Heart left ventricle (tissue), 16 donors: Measurements from ENCODE around the gene SEMG1. TPM values are rescaled to one million over a fixed set of nuclear protein-coding genes. Genes with fewer than 3 reads are reported as not detected.

ENCODE experiments used
- ATAC-seq, 4 donors: fragments of 200-7000 bp; cut with Tn5 transposase; one replicate each; pipeline ENCODE4 v1.9.1; 2020 to 2022; ENCODE audit warnings: moderate library complexity in 4 of 4, mild to moderate bottlenecking in 3 of 4, moderate number of reproducible peaks in 1 of 4
- DNase-seq, 5 donors: peaks; one replicate each; pipeline ENCODE4 v3.0.0-alpha.2; 2020
- H3K27ac ChIP-seq, 12 donors: fragments of 200-600 bp; sonication (generic) in 4 of 12; one replicate each; pipeline versions ENCODE4 v1.5.0 to v1.8.0; 2016 to 2022; ENCODE audit warnings: mild to moderate bottlenecking in 2 of 12
- H3K27me3 ChIP-seq, 9 donors: fragments of 200-600 bp; sonication (generic) in 2 of 9; one replicate each; pipeline versions ENCODE4 v1.5.1 to v1.8.0; 2016 to 2022; ENCODE audit warnings: mild to moderate bottlenecking in 3 of 9
- H3K36me3 ChIP-seq, 9 donors: fragments of 200-600 bp; sonication (generic) in 2 of 9; one replicate each; pipeline versions ENCODE4 v1.5.0 to v1.8.0; 2018 to 2022; ENCODE audit warnings: mild to moderate bottlenecking in 2 of 9
- H3K4me1 ChIP-seq, 12 donors: fragments of 200-600 bp; sonication (generic) in 4 of 12; one replicate each; pipeline versions ENCODE4 v1.5.0 to v1.8.0; 2016 to 2022; ENCODE audit warnings: mild to moderate bottlenecking in 3 of 12
- H3K4me3 ChIP-seq, 12 donors: fragments of 200-600 bp; sonication (generic) in 4 of 12; one replicate each; pipeline versions ENCODE4 v1.5.0 to v1.8.0; 2017 to 2022; ENCODE audit warnings: mild to moderate bottlenecking in 9 of 12, moderate library complexity in 4 of 12
- H3K9me3 ChIP-seq, 12 donors: fragments of 200-600 bp; sonication (generic) in 4 of 12; one replicate each; pipeline versions ENCODE4 v1.5.0 to v1.8.0; 2016 to 2022; ENCODE audit warnings: mild to moderate bottlenecking in 1 of 12
- CTCF ChIP-seq, 12 donors: fragments of 200-600 bp; sonication (generic) in 4 of 12; IDR thresholded peaks; one replicate each; pipeline versions ENCODE4 v1.5.0 to v1.8.0; 2018 to 2022; ENCODE audit warnings: antibody characterized with exemption in 12 of 12, mild to moderate bottlenecking in 5 of 12
- POLR2A ChIP-seq, 2 donors: fragments of 450-650 bp; IDR thresholded peaks; one replicate each; pipeline ENCODE4 v1.6.1; 2017; ENCODE audit warnings: antibody characterized with exemption in 2 of 2, mild to moderate bottlenecking in 2 of 2, moderate library complexity in 2 of 2
- WGBS, 4 donors: extraction: QIAGEN DNeasy Blood & Tissue Kit in 2 of 4; methylation state at CpG; one replicate each; pipeline versions ENCODE4 v1.1.5 to v1.1.7; 2013 to 2018; 5-methylcytosine and 5-hydroxymethylcytosine counted together
- intact Hi-C, 10 donors: fragments of 100-400 bp; cut with DNase I; formaldehyde crosslinking; loops; one replicate each; pipeline versions ENCODE4 v1.11.1 to v1.14.2; 2022
- polyA plus RNA-seq, 2 donors: library from polyadenylated mRNA; stranded (reverse); fragments of 200-250 nt; gene quantifications; one replicate each; pipeline ENCODE4 v1.2.3, GENCODE V29; 2013
- total RNA-seq, 9 donors: library from RNA; depleted of rRNA in 2 of 9; stranded (reverse); fragments of >200 nt in 2 of 9; fragmentation: NEBNext Ultra II Directional in 3 of 9; extraction: Animal tissue kit (Norgen Biotek cat#: 25700) in 3 of 9; gene quantifications; one replicate each; pipeline versions ENCODE4 v1.1.0 to v1.2.4, GENCODE V29; 2016 to 2023
- donor health status: ischemic (EF 13 %, LVEDD 7.1; RV severe dilation, severe dysfunction).
- donor health status: healthy with polysubstance abuse.
- donor health status: DM: no; HTN: yes; CAD: no.
- donor health status: DM: no; HTN: no; CAD: no.
- donor health status: ischemic (EF 25% LVEDD 6.9; RV normal size, moderate dysfunction).
- donor health status: ischemic (EF 25% LVEDD 5.7; RV mildly dilated, moderate dysfunction).
- donor health status: healthy.
- donor health status: DM: yes; HTN: yes; CAD: no.
- donor health status: ischemic (EF 35%, LVEDD 5.7; RV mildly dilated, moderate dysfunction).
- donor health status: nonischemic (EF 11% LVEDD 7.7; RV severe dilation, severe dysfunction).
- donor health status: DM: yes; HTN: yes; CAD: no.
- donor health status: PGD.
- donor health status: ischemic (EF 29% LVEDD 5.4; RV normal size, mild dysfunction).
- donor health status: nonischemic (EF 23%, LVEDD 6.1; RV moderate dilation, normal function).

SEMG1 gene
- total and polyA plus RNA-seq, 11 donors, result not detected

GRCh38 chr20:45247865-45248264 is 41.0 kb downstream of the SEMG1 start:
- Histone ChIP-seq H3K27me3 (peaks cover 0 to 51% (median 8%) of the 10 kb centered on the region in 9 donors), H3K36me3 (no peaks in the 10 kb centered on the region), H3K9me3 (no peaks in the 10 kb centered on the region), H3K4me1 (no peaks in the 10 kb centered on the region), H3K4me3 (no peak overlapping the region), H3K27ac (no peak overlapping the region)
- intact Hi-C loops, result no loop called here
- DNase-seq, result no peak
- TF ChIP-seq POLR2A (IDR thresholded peaks at IDR 0.05) (no peak), CTCF (IDR thresholded peaks at IDR 0.05) (no peak)
- no peak for ATAC-seq
- 49 to 94% (median 74%) methylated on average over 1 of the region's 1 CpG for WGBS, 4 donors

GRCh38 chr20:45248609-45249008 is 41.8 kb downstream of the SEMG1 start:
- Histone ChIP-seq H3K36me3 (no peaks in the 10 kb centered on the region), H3K27ac (no peak overlapping the region), H3K9me3 (no peaks in the 10 kb centered on the region), H3K4me3 (no peak overlapping the region), H3K4me1 (no peaks in the 10 kb centered on the region), H3K27me3 (peaks cover 0 to 51% (median 8%) of the 10 kb centered on the region in 9 donors)
- intact Hi-C loops, result no loop called here
- no peak for ATAC-seq
- DNase-seq, result no peak
- TF ChIP-seq POLR2A (IDR thresholded peaks at IDR 0.05) (no peak), CTCF (IDR thresholded peaks at IDR 0.05) (no peak)

- Histone ChIP-seq H3K27ac (no peak overlapping the region), H3K27me3 (peaks cover 0 to 20% (median 0%) of the 10 kb centered on the region in 9 donors), H3K36me3 (no peaks in the 10 kb centered on the region), H3K4me1 (peaks cover 0 to 16% (median 0%) of the 10 kb centered on the region in 12 donors), H3K4me3 (no peak overlapping the region), H3K9me3 (no peaks in the 10 kb centered on the region)
- intact Hi-C loops, result loop anchor here in 1 of 10 donors (10.0 kb wide), 1 partner anchor 57 kb away; no protein-coding TSS in a partner anchor
- TF ChIP-seq CTCF (IDR thresholded peaks at IDR 0.05), result no peak
- TF ChIP-seq POLR2A (IDR thresholded peaks at IDR 0.05), result no peak
- ATAC-seq, result no peak
- DNase-seq, result no peak
- WGBS, 4 donors, result 35 to 40% (median 37%) methylated on average over 5 of the region's 5 CpGs
Measured at GRCh38 chr20:45251884-45252560, 45.2 kb downstream of the SEMG1 start.

GRCh38 chr20:45253261-45253660 is 46.4 kb downstream of the SEMG1 start:
- no peak overlapping the region for H3K27ac ChIP-seq
- intact Hi-C loops, result loop anchor here in 1 of 10 donors (10.0 kb wide), 1 partner anchor 58 kb away; no protein-coding TSS in a partner anchor
- H3K4me3 ChIP-seq, result no peak overlapping the region
- peaks cover 0 to 20% (median 0%) of the 10 kb centered on the region in 9 donors for H3K27me3 ChIP-seq
- WGBS, 4 donors, result 87 to 94% (median 89%) methylated on average over 4 of the region's 4 CpGs
- TF ChIP-seq CTCF (IDR thresholded peaks at IDR 0.05) (no peak), POLR2A (IDR thresholded peaks at IDR 0.05) (no peak)
- DNase-seq (no peak), ATAC-seq (no peak)
- no peaks in the 10 kb centered on the region for H3K9me3 ChIP-seq
- peaks cover 0 to 16% (median 0%) of the 10 kb centered on the region in 12 donors for H3K4me1 ChIP-seq
- H3K36me3 ChIP-seq, result no peaks in the 10 kb centered on the region
